CD4-positive, alpha-beta T cell treated with Interleukin-1 beta for 1 hour (primary cell): ENCODE measurements around the gene ILK.

Experiments used
- DNase-seq, 2 donors: peaks; one replicate each; pipeline ENCODE4 v3.0.0-alpha.2; 2020 to 2022

The ILK gene

GRCh38 chr11:6622261-6623171 lies 18.9 kb downstream of the ILK start:
- no peak for DNase-seq

GRCh38 chr11:6623391-6624363 lies 20.1 kb downstream of the ILK start:
- DNase-seq, result no peak

GRCh38 chr11:6625156-6625831 lies 21.7 kb downstream of the ILK start:
- no peak for DNase-seq

- DNase-seq, result no peak
Measured at GRCh38 chr11:6625832-6626420, 22.4 kb downstream of the ILK start.

GRCh38 chr11:6626971-6627761 lies 23.6 kb downstream of the ILK start:
- no peak for DNase-seq

- DNase-seq, result peak; percentile 10 to 50
Measured at GRCh38 chr11:6627762-6628241, 24.2 kb downstream of the ILK start.

- no peak for DNase-seq
Measured at GRCh38 chr11:6628526-6628925, 25.0 kb downstream of the ILK start.

GRCh38 chr11:6629573-6629891 lies 26.0 kb downstream of the ILK start:
- no peak for DNase-seq

- DNase-seq, result no peak
Measured at GRCh38 chr11:6629892-6630631, 26.5 kb downstream of the ILK start.

GRCh38 chr11:6630632-6631291 lies 27.2 kb downstream of the ILK start:
- no peak for DNase-seq

- no peak for DNase-seq
Measured at GRCh38 chr11:6631361-6631890, 27.9 kb downstream of the ILK start.

GRCh38 chr11:6632116-6633073 lies 28.8 kb downstream of the ILK start:
- no peak for DNase-seq

- no peak for DNase-seq
Measured at GRCh38 chr11:6633422-6634408, 30.1 kb downstream of the ILK start.

GRCh38 chr11:6634534-6634933 lies 31.0 kb downstream of the ILK start:
- DNase-seq, result no peak

GRCh38 chr11:6635082-6635932 lies 31.7 kb downstream of the ILK start:
- DNase-seq, result no peak

GRCh38 chr11:6636480-6636879 lies 32.9 kb downstream of the ILK start:
- DNase-seq, result no peak

GRCh38 chr11:6637871-6638270 lies 34.3 kb downstream of the ILK start:
- DNase-seq, result no peak
